GM12891 (cell line): ENCODE results near the gene ASMTL.

Experiments used
- DNase-seq: peaks from one replicate; pipeline ENCODE4 v3.0.0; 2011; ENCODE audit warnings: low spot score; ENCODE audit not compliant: insufficient read length
- FAIRE-seq: peaks from 2 replicates; lab custom pipeline; 2011; peaks lifted over from hg19 to GRCh38; lab: Jason Lieb, UNC
- PAX5 ChIP-seq: IDR thresholded peaks from 2 replicates; pipeline ENCODE4 v1.6.1; 2011; ENCODE audit warnings: low read length, moderate library complexity, mild to moderate bottlenecking; ENCODE audit not compliant: insufficient read depth, severe bottlenecking
- POLR2A ChIP-seq: IDR thresholded peaks from 2 replicates; pipeline ENCODE4 v1.6.1; 2011; ENCODE audit warnings: low read depth, low read length, control low read depth
- POLR2AphosphoS5 ChIP-seq: IDR thresholded peaks from 2 replicates; pipeline ENCODE4 v1.6.1; 2011; ENCODE audit warnings: low read depth, low read length, control low read depth
- POU2F2 ChIP-seq: IDR thresholded peaks from 2 replicates; pipeline ENCODE4 v1.6.1; 2011; ENCODE audit warnings: low read depth, mild to moderate bottlenecking, control low read depth, low read length, moderate library complexity
- SPI1 ChIP-seq: IDR thresholded peaks from 2 replicates; pipeline ENCODE4 v1.6.1; 2011; ENCODE audit warnings: low read depth, low read length, control low read depth
- TAF1 ChIP-seq: IDR thresholded peaks from 2 replicates; pipeline ENCODE4 v1.6.1; 2011; ENCODE audit warnings: low read depth, low read length, control low read depth

The ASMTL gene

DNA sequence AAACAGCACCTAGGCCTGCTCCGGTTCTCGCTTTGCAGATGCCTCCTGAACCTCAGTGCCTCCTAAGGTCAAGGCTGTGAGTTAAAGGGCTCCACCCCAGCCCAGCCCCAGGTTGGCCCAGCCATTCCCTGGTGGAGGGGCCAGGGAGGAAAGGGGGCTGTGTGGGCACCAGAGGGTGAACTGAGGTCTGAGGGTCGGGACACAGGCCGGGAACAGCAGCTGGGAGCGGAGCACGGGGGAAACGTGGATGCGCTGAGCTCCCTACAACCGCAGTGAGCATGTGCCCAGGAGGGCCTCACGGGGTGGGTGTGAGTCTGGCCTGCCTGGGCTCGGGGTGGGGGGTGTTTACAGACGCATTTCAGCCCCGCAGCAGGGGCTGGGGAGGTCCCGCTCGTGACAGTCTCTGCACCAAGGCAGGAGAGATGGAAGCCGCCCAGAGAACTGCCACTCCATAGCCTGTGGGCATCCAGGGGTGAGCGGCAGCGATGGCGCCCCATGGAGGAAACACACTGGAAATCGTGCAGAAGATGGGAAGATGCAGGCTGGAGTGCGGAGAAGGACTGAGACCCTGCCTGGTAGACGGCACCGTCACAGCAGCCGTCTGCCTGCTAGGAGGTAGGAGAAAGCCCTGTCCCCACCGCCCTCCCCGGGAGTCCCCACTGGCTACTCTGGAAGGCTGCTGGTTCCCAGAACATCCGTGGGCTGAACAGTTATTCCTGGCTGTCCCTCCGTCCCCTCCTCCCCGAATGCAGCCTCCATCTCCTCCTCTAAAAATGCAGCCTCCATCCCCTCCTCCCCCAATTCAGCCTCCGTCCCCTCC lies 50.9 kb downstream of the ASMTL start:
- FAIRE-seq (no peak), DNase-seq (no peak)
- TF ChIP-seq POLR2A (no peak), POLR2AphosphoS5 (peak; percentile 33; the same call in 1 of the 2 replicates)

GRCh38 chrX:1400742-1401471 lies 51.8 kb downstream of the ASMTL start:
- FAIRE-seq, result no peak
- DNase-seq, result no peak
- TF ChIP-seq POLR2A (no peak), PAX5 (no peak)

DNA sequence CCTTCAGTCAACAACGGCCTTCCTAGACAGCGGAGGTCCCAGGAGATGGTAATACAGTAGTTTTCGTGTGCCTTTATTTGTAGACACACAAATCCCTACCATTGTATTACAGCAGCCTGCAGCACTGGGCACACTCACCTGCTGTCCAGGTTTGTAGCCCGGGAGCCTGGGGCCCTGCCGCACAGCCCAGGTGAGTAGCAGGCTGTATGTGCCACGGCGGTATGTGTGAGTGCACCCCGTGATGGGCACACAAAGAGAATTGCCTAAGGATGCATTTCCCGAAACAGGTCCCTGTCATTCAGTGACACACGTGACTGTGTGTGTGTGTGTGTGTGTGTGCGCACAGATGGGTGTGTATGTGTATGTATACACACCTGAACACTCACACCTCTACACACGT lies 52.7 kb downstream of the ASMTL start:
- TF ChIP-seq PAX5 (no peak), POU2F2 (no peak), TAF1 (no peak), POLR2A (no peak), POLR2AphosphoS5 (no peak), SPI1 (no peak)
- FAIRE-seq, result no peak

DNA sequence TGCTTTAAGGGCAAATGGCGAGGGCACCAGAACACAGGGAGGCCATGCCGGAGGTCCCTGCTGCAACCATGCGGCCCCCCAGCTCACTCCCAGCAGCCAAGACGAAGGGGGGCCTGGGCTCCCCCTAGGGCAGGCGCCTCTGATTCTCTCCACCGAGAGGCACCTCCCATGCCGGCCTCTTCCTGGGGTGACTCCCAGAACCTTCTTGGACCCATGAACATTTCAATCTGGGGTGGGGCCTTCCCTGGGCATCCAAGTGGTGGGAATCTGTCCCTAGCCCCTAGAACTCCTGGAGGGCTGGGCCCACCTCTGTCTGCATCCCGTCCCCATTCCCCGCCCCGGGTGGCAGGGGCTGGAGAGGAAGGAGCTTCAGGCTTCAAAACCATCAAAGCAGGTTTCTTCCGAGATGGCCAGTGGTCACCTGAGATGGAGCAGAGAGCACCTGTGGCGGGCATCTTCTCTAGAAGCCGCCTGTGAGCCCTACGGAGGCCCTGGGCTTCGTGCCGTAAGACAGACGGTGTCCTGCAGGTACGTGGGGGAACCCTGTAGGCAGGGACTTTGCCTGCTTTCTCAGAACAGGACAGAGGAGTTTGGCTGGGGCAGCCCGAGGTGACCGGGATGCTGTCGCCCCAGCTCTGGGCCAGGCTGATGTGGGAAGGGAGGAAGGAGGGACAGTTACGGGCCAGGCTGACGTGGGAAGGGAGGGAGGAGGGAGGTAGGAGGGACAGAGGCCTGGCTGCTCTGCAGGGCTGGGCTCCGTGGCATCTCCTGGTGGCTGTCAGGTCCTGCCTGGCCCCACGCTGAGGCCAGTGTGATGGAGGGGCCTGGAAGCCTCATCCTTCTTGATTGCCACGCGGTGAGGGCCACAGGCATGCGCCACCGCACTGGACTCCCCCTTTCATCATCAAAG lies 54.0 kb downstream of the ASMTL start:
- DNase-seq (no peak), FAIRE-seq (no peak)
- TF ChIP-seq SPI1 (no peak), POLR2AphosphoS5 (peak; percentile 56; the same call in 1 of the 2 replicates), PAX5 (no peak), POU2F2 (no peak), POLR2A (peak; percentile 45; the same call in 1 of the 2 replicates), TAF1 (no peak)

More for the DNA sequence above, 52.7 kb downstream of the ASMTL start:
- DNase-seq, result no peak

DNA sequence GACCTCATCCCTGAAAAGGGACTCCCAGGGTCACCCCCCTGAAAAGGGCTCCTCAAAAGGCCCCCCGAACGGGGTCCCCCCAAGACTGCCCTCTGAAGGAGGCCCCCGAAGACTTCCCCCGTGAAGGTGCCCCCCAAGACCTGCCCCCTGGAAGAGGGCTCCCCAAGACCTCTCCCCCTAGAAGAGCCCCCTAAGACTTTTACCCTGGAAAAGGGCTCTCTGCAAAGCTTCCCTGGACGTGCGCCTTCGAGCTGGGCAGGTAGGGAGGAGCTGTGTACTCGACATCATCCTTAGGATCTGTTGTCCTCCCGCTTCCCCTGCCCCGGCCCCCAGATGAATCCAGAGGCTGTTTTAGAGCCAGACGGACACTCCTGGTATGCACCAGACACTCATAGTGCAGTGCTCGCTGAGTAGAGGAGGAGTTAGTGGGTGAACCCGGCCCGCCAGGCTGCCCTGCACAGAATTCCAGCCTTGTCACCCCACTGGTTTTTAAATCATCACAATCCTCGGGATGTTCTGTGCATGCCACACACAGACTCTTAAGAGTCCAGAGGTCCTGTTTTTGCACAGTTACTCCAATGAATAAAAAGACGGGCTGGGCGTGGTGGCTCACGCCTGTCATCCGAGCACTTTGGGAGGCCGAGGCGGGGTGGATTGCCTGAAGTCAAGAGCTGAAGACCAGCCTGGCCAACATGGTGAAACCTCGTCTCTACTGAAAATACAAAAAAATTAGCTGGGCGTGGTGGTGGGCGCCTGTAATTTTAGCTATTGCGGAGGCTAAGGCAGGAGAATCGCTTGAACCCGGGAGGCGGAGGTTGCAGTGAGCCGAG lies 55.1 kb downstream of the ASMTL start:
- DNase-seq (no peak), FAIRE-seq (no peak)
- TF ChIP-seq PAX5, result no peak
- no peak for TF ChIP-seq TAF1
- no peak for TF ChIP-seq POU2F2
- no peak for TF ChIP-seq POLR2AphosphoS5
- TF ChIP-seq POLR2A, result no peak
- no peak for TF ChIP-seq SPI1

GRCh38 chrX:1397001-1397400 lies 55.7 kb downstream of the ASMTL start:
- TF ChIP-seq POU2F2 (no peak), TAF1 (no peak), POLR2AphosphoS5 (no peak), PAX5 (no peak), SPI1 (no peak)
- no peak for FAIRE-seq

DNA sequence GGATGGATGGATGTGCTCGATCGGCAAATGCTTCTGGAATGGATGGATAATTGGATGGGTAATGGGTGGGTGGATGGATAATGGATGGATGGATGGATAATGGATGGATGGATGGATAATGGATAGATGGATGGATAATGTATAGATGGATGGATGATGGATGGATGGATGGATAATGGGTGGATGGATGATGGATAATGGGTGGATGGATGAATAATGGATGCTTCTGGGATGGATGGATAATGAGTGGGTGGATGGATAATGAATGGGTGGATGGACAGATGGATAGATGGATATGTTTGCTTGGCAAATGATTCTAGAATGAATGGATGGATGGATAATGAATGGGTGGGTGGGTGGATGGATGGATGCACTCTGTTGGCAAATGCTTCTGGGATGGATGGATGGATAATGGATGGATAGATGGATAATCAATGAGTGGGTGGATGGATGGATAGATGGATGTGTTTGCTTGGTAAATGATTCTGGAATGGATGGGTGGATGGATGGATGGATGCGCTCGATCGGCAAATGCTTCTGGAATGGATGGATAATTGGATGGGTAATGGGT lies 57.0 kb downstream of the ASMTL start:
- no peak for TF ChIP-seq POLR2AphosphoS5
- no peak for TF ChIP-seq POU2F2
- no peak for TF ChIP-seq POLR2A
- TF ChIP-seq TAF1, result no peak
- no peak for TF ChIP-seq PAX5
- no peak for TF ChIP-seq SPI1
- peak; percentile 33 for FAIRE-seq
- DNase-seq, result no peak

More at GRCh38 chrX:1397001-1397400, 55.7 kb downstream of the ASMTL start:
- DNase-seq, result no peak

- no peak for TF ChIP-seq POU2F2
- no peak for TF ChIP-seq PAX5
- TF ChIP-seq POLR2A, result no peak
- TF ChIP-seq POLR2AphosphoS5, result no peak
- no peak for TF ChIP-seq SPI1
- TF ChIP-seq TAF1, result no peak
- FAIRE-seq, result no peak
- no peak for DNase-seq
Measured at GRCh38 chrX:1394731-1395501, 57.8 kb downstream of the ASMTL start.
